ENCODE data around the gene FUT2. TPM values are rescaled to one million over a fixed set of nuclear protein-coding genes. Genes with fewer than 3 reads are reported as not detected.

The FUT2 gene
- total RNA-seq, 1 experiment from 2014 or later = 12.5 TPM

- DNase-seq (ENCODE audit: low read depth, low spot score) (no peak), ATAC-seq (peak; percentile 52)
- peaks cover 15% of the 10 kb centered on the region; the same call in 1 of the 2 replicates for H3K79me2 ChIP-seq (ENCODE audit: insufficient read depth, low read length)
- peak overlapping the region; percentile 75 to 85 for H3K4me3 ChIP-seq (replicated peaks in 1 of 2; ENCODE audit: low read depth in 1 of 2, low read length in 2 of 2)
- peak overlapping the region; percentile 84 for H3K9ac ChIP-seq (ENCODE audit: low read length)
- TF ChIP-seq SIN3A (IDR thresholded peaks at IDR 0.05; ENCODE audit: low read depth) (no peak), FOSL1 (IDR thresholded peaks at IDR 0.05; ENCODE audit: low read depth) (no peak), CBX3 (IDR thresholded peaks at IDR 0.05; ENCODE audit: low read depth) (no peak), SP1 (IDR thresholded peaks at IDR 0.05; ENCODE audit: low read depth) (no peak), JUND (IDR thresholded peaks at IDR 0.05) (no peak), POLR2A (IDR thresholded peaks at IDR 0.05; ENCODE audit: borderline replicate concordance, extremely low read depth, insufficient read depth, insufficient read length) (peak; percentile 2), MAX (IDR thresholded peaks at IDR 0.05) (no peak)
- no peaks in the 10 kb centered on the region for H3K9me2 ChIP-seq (ENCODE audit: insufficient read depth)
- ChIA-PET POLR2A (interaction anchor here (0.8 to 1.8 kb wide), 7 partner anchors 9 to 74 kb away, joined by 3 to 15 read pairs (median 4); partner anchors contain the start of gene CA11), RAD21 (ENCODE audit: low non-redundant PET in 1 of 2, low total read pairs in 2 of 2, uncharacterized antibody in 2 of 2, unreplicated experiment in 2 of 2) (interaction anchor here in 1 of 2 experiments (1.4 to 1.7 kb wide), 2 partner anchors 17 to 21 kb away, joined by 4 read pairs; no protein-coding TSS in a partner anchor), CTCF (interaction anchor here (0.7 to 1.9 kb wide), 5 partner anchors 16 to 305 kb away, joined by 3 to 12 read pairs (median 4); partner anchors contain the start of genes CA11 and KDELR1)
- peaks cover 32 to 55% of the 10 kb centered on the region in 2 experiments for H3K4me1 ChIP-seq (ENCODE audit: control insufficient read depth in 1 of 2, insufficient read depth in 2 of 2, low read length in 2 of 2)
- H3K4me2 ChIP-seq (ENCODE audit: low read length) = peak overlapping the region; percentile 100
- peak overlapping the region; percentile 83 for H3K27ac ChIP-seq (ENCODE audit: low read depth, low read length)
- no peak overlapping the region for H2AFZ ChIP-seq (ENCODE audit: low read depth, low read length, poor library complexity, severe bottlenecking)
- H4K20me1 ChIP-seq (ENCODE audit: insufficient read depth) = no peaks in the 10 kb centered on the region
- no TSS peak for BruUV-seq (replicated peaks)
- H3K27me3 ChIP-seq (ENCODE audit: insufficient read depth, low read length) = no peaks in the 10 kb centered on the region
- no peaks in the 10 kb centered on the region for H3K9me3 ChIP-seq (ENCODE audit: control insufficient read depth in 1 of 2, insufficient read depth in 1 of 2, low read depth in 1 of 2, low read length in 2 of 2)
- no peaks in the 10 kb centered on the region for H3K36me3 ChIP-seq (ENCODE audit: control insufficient read depth in 1 of 2, insufficient read depth in 2 of 2, low read length in 2 of 2)
- intact Hi-C loops (cut with micrococcal nuclease) = no loop called here
Measured at GRCh38 chr19:48696353-48697010, 711 bp downstream of the FUT2 start.

GRCh38 chr19:48698046-48698445 lies 2.3 kb downstream of the FUT2 start:
- CTCF ChIA-PET = no interaction called here
- RAD21 ChIA-PET (ENCODE audit: low non-redundant PET in 1 of 2, low total read pairs in 2 of 2, uncharacterized antibody in 2 of 2, unreplicated experiment in 2 of 2) = interaction anchor here in 1 of 2 experiments (0.7 kb wide), 1 partner anchor 15 kb away, joined by 5 read pairs; no protein-coding TSS in a partner anchor
- peak overlapping the region; percentile 49 for H3K27ac ChIP-seq (ENCODE audit: low read depth, low read length)

More at GRCh38 chr19:48698046-48698445, 2.3 kb downstream of the FUT2 start:
- BruUV-seq (replicated peaks) = no TSS peak
- Histone ChIP-seq H3K9me2 (ENCODE audit: insufficient read depth) (no peaks in the 10 kb centered on the region), H3K27me3 (ENCODE audit: insufficient read depth, low read length) (no peaks in the 10 kb centered on the region), H3K4me1 (ENCODE audit: control insufficient read depth in 1 of 2, insufficient read depth in 2 of 2, low read length in 2 of 2) (peaks cover 32 to 55% of the 10 kb centered on the region in 2 experiments), H3K9ac (ENCODE audit: low read length) (peak overlapping the region; percentile 84), H2AFZ (ENCODE audit: low read depth, low read length, poor library complexity, severe bottlenecking) (no peak overlapping the region), H3K9me3 (ENCODE audit: control insufficient read depth in 1 of 2, insufficient read depth in 1 of 2, low read depth in 1 of 2, low read length in 2 of 2) (no peaks in the 10 kb centered on the region), H4K20me1 (ENCODE audit: insufficient read depth) (no peaks in the 10 kb centered on the region), H3K36me3 (ENCODE audit: control insufficient read depth in 1 of 2, insufficient read depth in 2 of 2, low read length in 2 of 2) (0 out of 4 replicates have a peak, but pooled peaks cover 0 to 8% of the 10 kb centered on the region in 2 experiments), H3K4me3 (replicated peaks in 1 of 2; ENCODE audit: low read depth in 1 of 2, low read length in 2 of 2) (peak overlapping the region; percentile 7 to 85; a peak in 3 of 4 replicates), H3K79me2 (ENCODE audit: insufficient read depth, low read length) (peaks cover 15% of the 10 kb centered on the region; the same call in 1 of the 2 replicates), H3K4me2 (ENCODE audit: low read length) (peak overlapping the region; percentile 100)
- DNase-seq (ENCODE audit: low read depth, low spot score) (no peak), ATAC-seq (peak; percentile 57)
- intact Hi-C loops (cut with micrococcal nuclease) = no loop called here
- TF ChIP-seq POLR2AphosphoS5 (IDR thresholded peaks at IDR 0.05; ENCODE audit: low read depth, low read length) = peak; percentile 54; the same call in 1 of the 2 replicates
- TF ChIP-seq CEBPB (IDR thresholded peaks at IDR 0.05; ENCODE audit: low read depth) = no peak
- no peak for TF ChIP-seq SP1 (IDR thresholded peaks at IDR 0.05; ENCODE audit: low read depth)
- no peak for TF ChIP-seq EZH2phosphoT487 (IDR thresholded peaks at IDR 0.05; ENCODE audit: borderline replicate concordance)
- TF ChIP-seq CTCF (IDR thresholded peaks at IDR 0.05 in 2 of 3, conservative IDR thresholded peaks at IDR 0.05 in 1 of 3; ENCODE audit: borderline replicate concordance in 1 of 3, insufficient read depth in 1 of 3, low read depth in 2 of 3, low read length in 2 of 3) = no peak
- TF ChIP-seq TCF7L2 (IDR thresholded peaks at IDR 0.05; ENCODE audit: borderline replicate concordance, extremely low read depth, insufficient read depth, insufficient read length) = peak; percentile 16
- TF ChIP-seq JUND (IDR thresholded peaks at IDR 0.05) = no peak
- TF ChIP-seq YY1 (IDR thresholded peaks at IDR 0.05; ENCODE audit: extremely low read depth, insufficient replicate concordance, low read depth, low read length) = no peak
- POLR2A ChIA-PET = interaction anchor here (0.7 to 0.9 kb wide), 2 partner anchors 14 kb away, joined by 3 read pairs; no protein-coding TSS in a partner anchor

Measured in HCT116 (cell line).